Liver (tissue), 9 donors: ENCODE data around the gene CAPZB. TPM values are rescaled to one million over a fixed set of nuclear protein-coding genes. Genes with fewer than 3 reads are reported as not detected.
A peak's percentile ranks its signal among the peaks of the same experiment; 100 is the strongest.

Experiments used
- DNase-seq: peaks from one replicate; pipeline ENCODE4 v3.0.0-alpha.2; 2017; ENCODE audit warnings: low spot score
- H3K27ac ChIP-seq, 2 donors: one replicate each; pipeline ENCODE4 v1.7.0; 2013; ENCODE audit warnings: inconsistent platforms in 2 of 2, low read length in 2 of 2, control low read depth in 1 of 2, low read depth in 1 of 2, mild to moderate bottlenecking in 1 of 2
- H3K27me3 ChIP-seq, 4 donors: one replicate each; pipeline versions ENCODE4 v1.6.1 to v1.7.0; 2013; ENCODE audit warnings: low read length in 3 of 4, inconsistent platforms in 1 of 4, mild to moderate bottlenecking in 1 of 4, moderate library complexity in 1 of 4; ENCODE audit not compliant: control insufficient read depth in 4 of 4, insufficient read depth in 4 of 4
- H3K36me3 ChIP-seq, 4 donors: one replicate each; pipeline versions ENCODE4 v1.6.1 to v1.7.0; 2013; ENCODE audit warnings: low read length in 3 of 4, mild to moderate bottlenecking in 3 of 4, low read depth in 1 of 4, moderate library complexity in 1 of 4; ENCODE audit not compliant: control insufficient read depth in 4 of 4, insufficient read depth in 3 of 4
- H3K4me1 ChIP-seq, 4 donors: one replicate each; pipeline versions ENCODE4 v1.6.1 to v1.7.0; 2013; ENCODE audit warnings: low read length in 3 of 4, mild to moderate bottlenecking in 3 of 4, moderate library complexity in 1 of 4; ENCODE audit not compliant: control insufficient read depth in 4 of 4, insufficient read depth in 4 of 4
- H3K4me3 ChIP-seq, 3 donors: one replicate each; pipeline versions ENCODE4 v1.6.1 to v1.7.0; 2013; ENCODE audit warnings: low read length in 3 of 3, control low read depth in 1 of 3, low read depth in 1 of 3, mild to moderate bottlenecking in 1 of 3
- H3K9ac ChIP-seq, 2 donors: one replicate each; pipeline ENCODE4 v1.7.0; 2013; ENCODE audit warnings: low read length in 2 of 2, mild to moderate bottlenecking in 2 of 2, moderate library complexity in 2 of 2, control low read depth in 1 of 2, low read depth in 1 of 2
- H3K9me3 ChIP-seq, 4 donors: one replicate each; pipeline versions ENCODE4 v1.6.1 to v1.7.0; 2013; ENCODE audit warnings: low read length in 3 of 4; ENCODE audit not compliant: control insufficient read depth in 4 of 4
- ATF3 ChIP-seq: IDR thresholded peaks from 2 replicates; pipeline ENCODE4 v1.6.1; 2016; ENCODE audit warnings: antibody characterized with exemption
- CTCF ChIP-seq: fragments of 150-350 bp; IDR thresholded peaks from 2 replicates; pipeline ENCODE4 v1.5.1; 2017; ENCODE audit warnings: improper control_type of control experiment, low read depth, low read length; ENCODE audit not compliant: missing input control
- EGR1 ChIP-seq, 2 donors: IDR thresholded peaks; 2 replicates each; pipeline ENCODE4 v1.6.1; 2016 to 2018; ENCODE audit warnings: antibody characterized with exemption in 2 of 2, low read depth in 2 of 2
- FOXA1 ChIP-seq: IDR thresholded peaks from 2 replicates; pipeline ENCODE4 v1.6.1; 2016; ENCODE audit warnings: antibody characterized with exemption
- FOXA2 ChIP-seq: IDR thresholded peaks from 2 replicates; pipeline ENCODE4 v1.6.1; 2016; ENCODE audit warnings: antibody characterized with exemption
- GABPA ChIP-seq, 2 donors: IDR thresholded peaks in 1 of 2; conservative IDR thresholded peaks in 1 of 2; 2 replicates each; pipeline ENCODE4 v1.6.1; 2016; ENCODE audit warnings: antibody characterized with exemption in 2 of 2, mild to moderate bottlenecking in 1 of 2, moderate library complexity in 1 of 2
- HNF4A ChIP-seq, 2 donors: conservative IDR thresholded peaks; 2 replicates each; pipeline ENCODE4 v1.6.1; 2016; ENCODE audit warnings: antibody characterized with exemption in 2 of 2, mild to moderate bottlenecking in 2 of 2
- HNF4G ChIP-seq: IDR thresholded peaks from 2 replicates; pipeline ENCODE4 v1.6.1; 2016; ENCODE audit warnings: antibody characterized with exemption
- JUND ChIP-seq, 2 donors: IDR thresholded peaks; 2 replicates each; pipeline ENCODE4 v1.6.1; 2016; ENCODE audit warnings: antibody characterized with exemption in 2 of 2
- MAX ChIP-seq: IDR thresholded peaks from 2 replicates; pipeline ENCODE4 v1.6.1; 2016; ENCODE audit warnings: antibody characterized with exemption
- NR2F2 ChIP-seq: IDR thresholded peaks from 2 replicates; pipeline ENCODE4 v1.6.1; 2016; ENCODE audit warnings: antibody characterized with exemption
- RAD21 ChIP-seq, 2 donors: IDR thresholded peaks; 2 replicates each; pipeline ENCODE4 v1.6.1; 2016; ENCODE audit warnings: antibody characterized with exemption in 2 of 2, mild to moderate bottlenecking in 2 of 2
- REST ChIP-seq: IDR thresholded peaks from 2 replicates; pipeline ENCODE4 v1.6.1; 2016; ENCODE audit warnings: antibody characterized with exemption, mild to moderate bottlenecking
- RXRA ChIP-seq, 2 donors: IDR thresholded peaks; 2 replicates each; pipeline ENCODE4 v1.6.1; 2017 to 2018; ENCODE audit warnings: antibody characterized with exemption in 2 of 2, mild to moderate bottlenecking in 1 of 2
- SP1 ChIP-seq: IDR thresholded peaks from 2 replicates; pipeline ENCODE4 v1.6.1; 2018; ENCODE audit warnings: antibody characterized with exemption, mild to moderate bottlenecking
- TAF1 ChIP-seq: conservative IDR thresholded peaks from 2 replicates; pipeline ENCODE4 v1.6.1; 2016; ENCODE audit warnings: antibody characterized with exemption, mild to moderate bottlenecking
- YY1 ChIP-seq: IDR thresholded peaks from 2 replicates; pipeline ENCODE4 v1.6.1; 2016; ENCODE audit warnings: antibody characterized with exemption, mild to moderate bottlenecking
- ZBTB33 ChIP-seq: IDR thresholded peaks from 2 replicates; pipeline ENCODE4 v1.6.1; 2016; ENCODE audit warnings: antibody characterized with exemption
- WGBS: extraction: QIAGEN DNeasy Blood & Tissue Kit; methylation state at CpG from one replicate; pipeline ENCODE4 v1.1.7; 2013; 5-methylcytosine and 5-hydroxymethylcytosine counted together
- polyA plus RNA-seq, 2 donors: library from polyadenylated mRNA; stranded (reverse) in 1 of 2; unstranded in 1 of 2; fragments of 200-250 nt in 1 of 2; fragments of >200 nt in 1 of 2; fragmentation: Nextera tagmentation in 1 of 2; extraction: Ambion mirVana in 1 of 2; gene quantifications; one replicate each; pipeline versions ENCODE4 v1.2.1 to v1.2.3, GENCODE V29; 2013 to 2015
- total RNA-seq, 2 donors: library from RNA; depleted of rRNA; stranded (reverse); fragments of >200 nt; gene quantifications; one replicate each; pipeline ENCODE4 v1.2.3, GENCODE V29; 2014
- donor health status: healthy.
- donor health status: healthy.
- donor health status: healthy.
- donor health status: healthy.
- donor health status: healthy.

Gene CAPZB
- total RNA-seq (10 to 100 TPM; 38.3 to 43.2 TPM), polyA plus RNA-seq (10 to 100 TPM; 59.0 to 98.9 TPM)

- H3K9me3 ChIP-seq, result no peaks in the 10 kb centered on the region
- H3K27ac ChIP-seq, result peak within 1 kb of the TSS; percentile 93 to 95
- TF ChIP-seq RXRA (IDR thresholded peaks at IDR 0.05) (no peak), FOXA1 (no peak), GABPA (IDR thresholded peaks at IDR 0.05 in 1 of 2, conservative IDR thresholded peaks at IDR 0.05 in 1 of 2) (peak in 1 of 2 donors; percentile 60), RAD21 (IDR thresholded peaks at IDR 0.05) (peak in 1 of 2 donors; percentile 6)
- peak within 1 kb of the TSS; percentile 91 to 97 for H3K9ac ChIP-seq
- peak within 1 kb of the TSS; percentile 90 to 94 (median 94) for H3K4me3 ChIP-seq
- under 1% methylated on average over 106 of the region's 106 CpGs for WGBS
- no peaks in the 10 kb centered on the region for H3K27me3 ChIP-seq
- H3K36me3 ChIP-seq, result no peaks in the 10 kb centered on the region
- DNase-seq, result peak; percentile 91
- H3K4me1 ChIP-seq, result peaks cover 11 to 51% (median 27%) of the 10 kb centered on the region in 4 donors
Observed at GRCh38 chr1:19485362-19486187, at the start of gene CAPZB. Gene CAPZB (minus strand): TSS chr1:19485539. CDS start chr1:19485438, 101 bp downstream.

GRCh38 chr1:19534281-19534680 is 48.9 kb upstream of the CAPZB start:
- Histone ChIP-seq H3K27ac (no peak overlapping the region), H3K36me3 (no peaks in the 10 kb centered on the region), H3K4me1 (no peaks in the 10 kb centered on the region), H3K9me3 (peaks cover 0 to 7% (median 1%) of the 10 kb centered on the region in 4 donors), H3K9ac (no peak overlapping the region), H3K27me3 (no peaks in the 10 kb centered on the region), H3K4me3 (no peak overlapping the region)
- TF ChIP-seq SP1 (no peak), FOXA2 (no peak), JUND (IDR thresholded peaks at IDR 0.05) (no peak), TAF1 (no peak), NR2F2 (no peak), CTCF (no peak), HNF4G (no peak), MAX (no peak), RXRA (IDR thresholded peaks at IDR 0.05) (no peak), REST (no peak), YY1 (no peak), RAD21 (IDR thresholded peaks at IDR 0.05) (no peak), HNF4A (conservative IDR thresholded peaks at IDR 0.05) (no peak), EGR1 (IDR thresholded peaks at IDR 0.05; ENCODE audit: low read depth in 2 of 2) (no peak), FOXA1 (no peak), GABPA (IDR thresholded peaks at IDR 0.05 in 1 of 2, conservative IDR thresholded peaks at IDR 0.05 in 1 of 2) (no peak), ZBTB33 (no peak), ATF3 (no peak)
- no peak for DNase-seq
- 96% methylated on average over 5 of the region's 5 CpGs for WGBS
